GM18868 (cell line): ENCODE measurements around the gene EPN2.

Source experiments
- ATAC-seq: cut with Tn5 transposase; IDR thresholded peaks from one replicate; pipeline ENCODE4 v1.9.1; 2021; ENCODE audit warnings: mild to moderate bottlenecking, moderate library complexity; ENCODE audit not compliant: unreplicated experiment

The EPN2 gene

DNA sequence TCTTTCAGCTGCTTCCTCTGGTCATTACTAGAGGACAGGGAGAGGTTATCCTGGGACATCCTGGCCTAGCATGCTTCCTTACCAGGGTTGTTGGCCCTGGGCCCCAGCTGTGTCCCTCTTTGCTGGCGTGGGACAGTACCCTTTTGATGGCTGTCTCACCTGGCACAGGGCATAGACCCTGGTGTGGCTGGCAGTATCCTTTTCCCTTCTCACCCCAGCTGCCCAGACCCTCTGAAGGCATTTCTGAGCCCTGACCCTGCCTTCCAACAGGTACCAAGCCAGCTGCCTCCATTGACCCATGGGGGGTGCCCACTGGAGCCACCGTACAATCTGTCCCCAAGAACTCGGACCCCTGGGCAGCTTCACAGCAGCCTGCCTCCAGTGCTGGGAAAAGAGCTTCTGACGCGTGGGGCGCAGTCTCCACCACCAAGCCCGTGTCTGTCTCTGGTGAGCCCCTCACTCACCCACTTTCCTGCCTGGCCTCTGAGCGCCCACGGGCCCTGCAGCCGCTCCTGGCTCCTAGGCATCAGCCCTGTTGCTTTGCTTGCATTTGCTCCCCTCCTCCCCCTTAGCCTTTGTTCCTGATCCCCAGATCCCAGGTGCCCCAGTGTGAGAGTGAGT is 91.4 kb downstream of the EPN2 start:
- ATAC-seq: no peak

GRCh38 chr17:19329136-19329535 is 92.0 kb downstream of the EPN2 start:
- ATAC-seq: no peak

DNA sequence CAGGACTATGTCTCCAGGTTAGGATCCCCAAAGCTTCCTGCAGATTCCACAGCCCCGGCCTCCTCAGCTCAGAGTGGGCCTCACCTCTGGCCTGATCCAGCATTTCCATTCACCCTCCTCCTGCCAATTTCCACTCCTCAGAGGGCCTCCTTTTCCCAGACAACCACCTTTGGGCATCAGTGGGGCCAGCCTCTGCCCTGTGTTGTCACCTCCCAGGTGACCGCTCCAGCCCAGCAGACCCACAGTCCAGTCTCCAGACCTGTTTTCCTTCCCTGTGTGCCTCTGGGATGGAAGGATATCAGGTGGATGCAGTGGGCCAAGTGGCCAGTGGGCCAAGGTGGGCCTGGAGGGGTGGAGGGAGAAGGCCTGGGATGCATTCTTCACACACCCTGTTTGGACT is 92.7 kb downstream of the EPN2 start:
- no peak for ATAC-seq

- ATAC-seq: no peak
Observed at GRCh38 chr17:19330271-19330670, 93.1 kb downstream of the EPN2 start.

- no peak for ATAC-seq
Observed at GRCh38 chr17:19331134-19331533, 94.0 kb downstream of the EPN2 start.

GRCh38 chr17:19331543-19332245 is 94.5 kb downstream of the EPN2 start:
- ATAC-seq: no peak

DNA sequence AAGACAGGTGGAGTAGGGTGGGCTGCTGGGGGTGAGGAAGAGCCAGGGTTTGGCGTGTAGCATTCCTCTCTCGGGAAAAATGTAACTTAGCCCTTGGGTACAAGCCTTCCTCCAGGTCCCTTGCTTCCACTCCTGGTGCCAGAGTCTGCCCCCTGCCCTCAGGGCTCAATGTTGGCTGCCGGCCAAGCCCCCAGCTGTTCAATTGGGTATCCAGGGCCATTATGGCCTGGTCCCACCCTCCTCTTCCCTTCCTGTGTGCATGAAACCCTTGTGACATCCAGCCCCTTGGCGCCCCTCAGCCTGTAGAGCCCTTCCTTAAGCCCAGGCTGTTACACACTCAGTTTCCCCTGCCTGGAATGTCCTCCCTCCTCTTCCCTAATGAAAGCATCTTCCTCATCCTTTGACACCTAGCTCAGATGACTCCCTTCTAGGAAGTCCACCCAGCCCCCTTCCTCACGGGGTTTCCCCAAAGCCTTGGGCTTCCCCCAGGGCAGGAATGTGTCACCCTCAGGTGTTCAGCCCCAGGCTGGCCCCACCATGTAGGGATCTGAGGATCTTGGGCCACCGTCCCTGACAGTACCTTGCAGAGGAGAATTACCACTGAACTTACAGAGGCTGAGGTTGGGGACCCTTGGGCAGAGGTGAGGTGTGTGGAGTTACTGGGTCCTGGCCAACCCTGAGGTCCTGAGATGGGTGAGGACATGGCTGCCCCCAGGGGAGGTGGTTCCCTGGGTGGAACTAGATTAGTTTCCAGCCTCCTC is 95.4 kb downstream of the EPN2 start:
- ATAC-seq: no peak

DNA sequence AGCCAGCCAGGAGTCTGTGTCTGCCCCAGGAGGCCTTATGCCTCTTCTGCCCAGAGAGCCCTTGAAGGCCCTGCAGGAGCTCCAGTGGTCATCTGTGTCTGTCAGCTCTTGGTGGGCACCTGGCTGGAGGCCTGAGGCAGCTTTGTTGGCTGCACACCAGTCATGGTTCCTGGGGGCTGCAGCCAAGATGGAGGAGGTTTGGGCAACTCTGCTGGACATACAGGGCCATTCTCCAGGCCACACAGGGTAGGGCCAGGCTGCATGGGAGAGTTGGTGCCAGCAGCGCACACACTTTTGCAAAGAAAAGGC is 95.9 kb downstream of the EPN2 start:
- no peak for ATAC-seq

GRCh38 chr17:19333736-19334290 is 96.6 kb downstream of the EPN2 start:
- ATAC-seq: no peak

GRCh38 chr17:19334331-19334730 is 97.2 kb downstream of the EPN2 start:
- no peak for ATAC-seq

GRCh38 chr17:19335951-19336631 is 98.9 kb downstream of the EPN2 start:
- ATAC-seq: no peak

- no peak for ATAC-seq
Observed at GRCh38 chr17:19336938-19337711, 100.0 kb downstream of the EPN2 start.

GRCh38 chr17:19337712-19338023 is 100.5 kb downstream of the EPN2 start:
- ATAC-seq: no peak

DNA sequence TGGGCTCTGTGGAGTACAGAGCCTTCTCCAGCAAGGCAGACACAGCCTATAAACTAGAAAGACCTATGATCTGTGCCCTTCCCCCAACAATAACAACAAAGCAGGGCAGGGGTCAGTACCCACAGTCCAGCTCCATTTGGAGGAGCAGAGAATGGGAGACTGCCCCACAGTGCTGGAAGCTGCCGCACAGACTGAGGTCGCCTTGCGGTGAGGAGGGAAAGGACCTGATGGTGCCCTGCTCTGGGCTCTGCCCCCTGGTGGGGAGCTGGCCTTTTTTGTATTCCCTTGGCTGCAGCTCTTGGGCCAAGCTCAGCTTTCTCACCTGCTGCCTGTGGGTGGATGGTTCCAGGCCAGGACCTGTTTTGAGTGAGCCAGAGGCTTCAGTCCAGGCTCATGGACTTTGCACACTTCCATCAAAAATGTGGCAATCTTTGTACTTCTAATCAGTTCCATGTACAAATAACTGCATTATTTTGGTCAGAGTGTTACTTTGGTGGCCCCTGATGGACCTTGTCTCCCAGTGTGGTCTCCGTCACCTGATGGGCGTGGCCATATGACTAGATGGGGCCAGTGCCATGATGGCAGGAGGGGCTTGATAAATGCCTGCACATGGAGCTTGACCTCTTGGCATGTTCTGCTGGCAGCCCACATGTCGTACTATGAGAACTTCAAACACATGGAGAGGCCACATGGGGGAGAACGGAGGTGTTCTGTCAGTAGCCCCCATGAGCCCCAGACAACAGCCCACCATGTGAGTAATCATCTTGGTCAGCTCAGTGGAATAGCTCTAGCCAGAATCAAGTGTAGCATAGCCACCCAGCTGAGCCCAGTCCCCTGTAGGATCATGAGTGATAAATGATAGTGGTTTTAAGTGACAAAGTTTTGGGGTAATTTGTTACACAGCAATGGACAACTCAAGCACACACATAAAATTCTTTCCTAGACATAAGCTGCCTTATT is 101.1 kb downstream of the EPN2 start:
- ATAC-seq: peak; percentile 63

GRCh38 chr17:19339341-19339815 is 102.2 kb downstream of the EPN2 start:
- no peak for ATAC-seq

- no peak for ATAC-seq
Observed at GRCh38 chr17:19341211-19341631, 104.1 kb downstream of the EPN2 start.

DNA sequence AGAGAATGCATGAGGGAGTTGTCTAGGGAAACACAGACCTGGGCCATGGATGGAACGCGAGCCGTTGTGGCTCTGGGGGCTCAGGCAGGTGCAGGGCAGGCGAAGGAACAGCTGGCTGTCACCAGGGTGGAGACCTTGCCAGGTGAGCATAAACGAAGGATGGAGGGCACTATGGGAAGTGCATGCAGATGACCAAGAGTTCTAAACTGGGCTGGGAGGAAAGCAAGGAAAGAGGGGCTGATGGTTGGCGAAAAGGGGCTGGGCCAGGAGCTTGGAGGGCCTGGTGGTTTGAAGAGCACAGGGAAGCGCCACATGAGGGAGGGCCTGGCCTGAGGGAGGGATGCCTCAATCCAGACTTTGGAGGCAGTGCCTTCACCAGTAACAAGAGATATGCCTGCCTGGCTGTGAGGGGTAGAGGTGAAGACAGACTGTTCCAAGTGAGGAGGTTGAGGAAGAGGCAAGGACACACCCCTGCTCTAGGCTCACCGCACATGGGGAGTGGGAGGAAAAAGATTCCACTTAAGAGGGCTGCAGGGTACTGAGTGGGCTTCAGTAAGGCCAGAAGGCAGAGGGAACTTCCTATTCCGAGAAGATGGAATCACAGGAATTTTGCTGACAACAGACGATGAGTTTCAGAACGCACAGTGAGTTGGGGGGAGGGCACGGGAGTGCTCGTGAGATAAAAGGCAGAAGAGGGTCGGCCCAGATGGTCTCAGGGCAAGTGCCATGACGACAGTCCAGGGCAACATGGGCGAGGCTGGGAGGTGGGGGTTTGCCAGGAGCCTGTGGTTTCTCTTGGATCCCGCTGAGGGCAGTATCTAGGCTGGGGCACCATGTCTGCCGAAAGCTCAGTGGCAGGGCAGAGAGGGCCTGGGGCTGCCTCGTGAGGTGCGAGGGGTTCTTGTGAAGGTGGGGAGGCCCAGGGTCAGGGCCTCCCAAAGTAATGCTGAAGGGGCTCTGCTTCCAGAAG is 104.8 kb downstream of the EPN2 start:
- no peak for ATAC-seq

DNA sequence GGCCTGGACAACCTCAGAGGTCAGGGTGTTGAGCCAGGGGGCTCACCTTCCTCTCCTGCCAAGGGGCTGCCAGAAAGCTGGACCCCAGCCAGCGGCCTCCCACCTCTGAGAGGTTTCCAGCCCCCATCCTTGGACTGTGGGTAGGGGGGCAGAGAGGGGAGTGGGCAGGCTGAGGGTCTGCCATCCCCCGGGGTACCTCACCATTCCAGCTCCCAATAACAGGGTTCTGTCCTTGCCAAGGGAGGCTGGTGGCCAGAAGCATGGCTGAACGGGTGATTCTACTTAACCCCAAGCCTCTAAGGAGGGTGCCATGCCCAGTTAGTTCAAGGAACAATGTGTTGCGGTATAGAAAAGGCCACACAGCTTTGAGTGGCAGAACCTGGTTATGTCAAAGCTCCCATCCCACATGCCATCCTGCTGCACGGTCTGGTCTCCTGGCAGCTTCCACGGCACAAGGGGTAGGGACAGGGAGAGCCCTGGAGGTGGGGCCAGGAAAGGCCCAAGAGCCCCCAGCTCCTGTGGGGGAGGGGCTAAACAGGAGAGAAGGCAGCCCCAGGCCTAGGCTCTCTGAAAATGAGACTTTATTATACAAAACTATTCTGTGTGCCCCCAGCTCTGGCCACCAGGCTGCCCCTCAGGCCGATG is 105.6 kb downstream of the EPN2 start:
- no peak for ATAC-seq
